ENCODE results near the gene ACSL6.

ACSL6 gene

DNA sequence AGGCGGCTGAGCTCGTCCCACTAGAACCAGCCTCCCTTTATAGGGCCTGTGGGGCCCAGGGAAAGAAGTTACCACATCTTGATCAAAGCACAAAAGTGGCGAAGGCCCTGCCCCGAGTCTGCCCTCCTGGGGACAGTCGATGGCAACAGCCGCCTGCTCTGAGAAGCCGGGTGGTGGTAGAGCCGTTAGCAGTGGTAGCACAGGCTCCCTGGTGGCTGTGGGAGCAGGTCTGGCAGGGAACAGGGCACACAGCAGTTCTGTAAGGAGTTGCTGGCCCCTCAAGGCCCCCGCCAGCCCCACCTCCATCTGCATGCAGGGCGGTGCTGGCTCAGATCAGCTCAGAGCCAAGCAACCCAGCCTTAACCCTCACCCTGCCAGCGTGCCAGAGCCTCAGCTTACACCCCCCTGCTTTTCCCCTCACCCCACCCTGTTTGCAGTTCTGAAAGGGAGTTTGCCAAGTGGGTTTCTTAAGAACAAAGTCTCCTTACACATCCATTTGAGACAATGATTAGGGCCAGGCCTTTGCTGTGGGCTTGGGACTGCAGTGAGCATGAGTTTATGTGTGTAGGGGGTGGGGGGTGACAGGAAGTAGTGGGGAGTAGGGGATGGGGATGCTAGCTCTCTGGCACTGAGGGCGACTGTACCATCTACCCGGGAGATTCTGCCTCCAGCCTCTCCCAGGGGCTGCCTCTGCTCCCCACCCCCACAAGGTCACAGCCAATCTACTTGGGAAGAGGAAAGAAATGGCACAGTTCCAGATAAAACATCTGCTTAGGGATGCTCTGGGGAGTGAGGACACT, 11.8 kb downstream of the ACSL6 start:
- DNase-seq (ENCODE audit: low read depth, low spot score), result no peak

GRCh38 chr5:131999041-131999440, 12.4 kb downstream of the ACSL6 start:
- DNase-seq (ENCODE audit: low read depth, low spot score), result no peak

DNA sequence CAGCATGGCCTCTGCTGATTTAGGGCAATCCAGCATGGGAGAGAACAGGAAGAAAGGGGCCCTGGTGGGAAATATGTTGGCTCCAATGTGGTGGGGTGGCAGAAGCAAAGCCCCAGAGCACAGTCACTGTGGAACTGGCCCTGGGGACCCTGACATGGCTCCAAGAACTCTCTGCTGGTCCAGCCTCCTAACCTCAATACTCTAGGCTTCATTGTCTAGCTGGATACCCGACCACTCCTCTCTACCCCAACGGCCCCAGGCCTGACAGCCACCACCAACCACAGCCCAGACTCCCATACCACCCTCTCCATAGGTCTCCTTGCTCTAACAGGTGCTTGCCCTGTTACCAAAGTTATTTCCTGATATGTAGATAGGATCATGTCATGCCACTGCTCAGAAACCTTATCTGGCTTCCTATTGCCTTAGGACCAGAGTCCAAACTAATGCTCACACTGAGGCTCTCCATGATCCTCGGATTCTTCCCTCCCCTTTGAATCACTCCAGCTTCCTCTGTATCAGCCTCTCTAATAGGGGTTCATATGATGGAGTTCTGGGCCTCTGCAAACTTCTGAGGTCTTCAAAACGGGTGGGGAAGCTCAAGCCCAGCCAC, 12.9 kb downstream of the ACSL6 start:
- no peak for DNase-seq (ENCODE audit: low read depth, low spot score)

- no peak for DNase-seq (ENCODE audit: low read depth, low spot score)
These were observed 13.7 kb downstream of the ACSL6 start for GRCh38 chr5:131997727-131998117.

DNA sequence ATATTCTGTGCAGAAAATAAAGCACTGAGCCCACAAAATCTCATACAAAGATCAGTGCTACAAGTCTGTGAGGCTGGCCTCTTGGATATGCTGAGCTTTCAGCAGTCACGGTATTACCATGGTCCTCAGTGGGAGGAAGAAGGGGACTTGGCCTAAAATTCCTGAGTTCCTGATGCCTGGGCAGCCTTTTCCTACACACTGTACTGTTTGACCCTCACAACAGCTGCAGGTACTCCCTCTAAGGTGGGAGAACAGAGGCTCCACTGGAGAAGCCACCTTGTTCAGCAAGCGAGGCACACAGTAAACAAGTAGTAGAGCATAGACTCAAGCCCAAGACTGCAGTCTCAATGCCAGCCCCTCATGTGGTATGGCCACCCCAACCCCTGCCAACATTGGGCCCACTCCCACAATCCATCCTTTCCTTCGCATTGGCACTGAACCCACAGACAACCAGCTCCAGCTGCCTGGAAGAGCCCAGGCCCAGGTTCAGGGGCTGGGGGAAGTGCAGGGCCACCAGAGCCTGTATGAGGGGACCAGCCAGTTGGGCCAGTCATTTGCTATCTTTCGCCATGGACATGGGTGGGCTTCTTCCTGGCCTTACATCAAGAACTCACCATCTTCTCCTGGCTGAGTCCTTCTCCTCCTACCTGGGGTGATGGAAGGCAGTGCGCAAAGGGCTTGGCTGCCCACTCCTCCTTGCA, 14.3 kb downstream of the ACSL6 start:
- DNase-seq (ENCODE audit: low read depth, low spot score), result no peak

GRCh38 chr5:131996210-131997025, 15.0 kb downstream of the ACSL6 start:
- no peak for DNase-seq (ENCODE audit: low read depth, low spot score)

DNA sequence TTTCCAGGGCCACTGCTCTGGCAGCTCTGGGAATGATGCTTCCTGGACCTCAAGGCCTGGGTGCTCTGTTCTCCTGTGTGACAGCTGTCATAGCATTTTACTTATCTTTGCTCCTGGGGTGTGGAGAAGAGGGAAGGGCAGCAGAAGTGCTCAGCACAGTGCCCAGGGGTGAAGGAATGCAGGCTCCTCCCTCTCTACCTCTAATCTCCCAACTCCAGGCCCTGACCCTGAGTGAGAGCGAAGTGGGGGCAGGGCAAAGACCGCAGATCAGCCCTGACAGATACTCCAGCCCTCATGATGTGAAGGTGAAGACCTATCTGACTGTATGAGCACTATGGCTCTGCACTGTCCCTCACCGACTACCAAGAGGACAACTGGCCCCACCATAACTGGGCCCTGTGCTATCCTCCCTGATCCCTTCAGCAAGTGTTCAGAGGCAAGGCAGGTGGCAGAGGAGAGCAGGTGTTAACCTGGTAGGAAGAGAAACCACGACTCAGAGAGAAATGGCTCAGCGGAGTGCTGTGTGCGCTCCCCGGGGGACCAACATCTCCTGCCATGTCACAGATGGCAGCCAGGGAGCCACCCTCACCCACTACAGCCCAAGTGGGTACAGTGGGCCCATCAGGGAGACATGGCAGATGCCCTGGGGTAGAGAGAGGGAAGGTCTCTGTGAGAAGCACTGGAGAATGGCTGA, 16.8 kb downstream of the ACSL6 start:
- DNase-seq (ENCODE audit: low read depth, low spot score), result no peak

- no peak for DNase-seq (ENCODE audit: low read depth, low spot score)
These were observed 17.4 kb downstream of the ACSL6 start for GRCh38 chr5:131994090-131994489.

DNA sequence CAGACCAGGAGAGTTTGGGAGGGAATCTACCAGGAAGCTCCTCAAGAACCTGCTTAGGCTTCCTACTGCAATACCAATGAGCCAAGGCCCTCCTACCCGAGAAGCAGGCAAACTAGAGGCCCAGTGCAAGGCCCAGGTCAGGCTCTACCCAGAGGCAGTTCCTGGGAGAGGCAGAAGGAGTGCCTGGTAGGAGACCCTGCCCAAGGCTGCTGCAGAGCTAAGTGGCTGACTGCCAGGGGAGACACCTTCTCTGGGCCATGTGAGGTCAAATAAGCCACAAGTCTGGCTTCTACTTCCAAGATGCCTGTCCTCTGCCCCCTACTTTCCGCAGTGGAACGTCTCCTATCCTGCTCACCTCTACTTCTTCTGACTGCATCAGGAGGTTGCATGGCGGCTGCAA, 17.8 kb downstream of the ACSL6 start:
- DNase-seq (ENCODE audit: low read depth, low spot score), result no peak

- no peak for DNase-seq (ENCODE audit: low read depth, low spot score)
These were observed 19.1 kb downstream of the ACSL6 start for GRCh38 chr5:131992370-131992769.

DNA sequence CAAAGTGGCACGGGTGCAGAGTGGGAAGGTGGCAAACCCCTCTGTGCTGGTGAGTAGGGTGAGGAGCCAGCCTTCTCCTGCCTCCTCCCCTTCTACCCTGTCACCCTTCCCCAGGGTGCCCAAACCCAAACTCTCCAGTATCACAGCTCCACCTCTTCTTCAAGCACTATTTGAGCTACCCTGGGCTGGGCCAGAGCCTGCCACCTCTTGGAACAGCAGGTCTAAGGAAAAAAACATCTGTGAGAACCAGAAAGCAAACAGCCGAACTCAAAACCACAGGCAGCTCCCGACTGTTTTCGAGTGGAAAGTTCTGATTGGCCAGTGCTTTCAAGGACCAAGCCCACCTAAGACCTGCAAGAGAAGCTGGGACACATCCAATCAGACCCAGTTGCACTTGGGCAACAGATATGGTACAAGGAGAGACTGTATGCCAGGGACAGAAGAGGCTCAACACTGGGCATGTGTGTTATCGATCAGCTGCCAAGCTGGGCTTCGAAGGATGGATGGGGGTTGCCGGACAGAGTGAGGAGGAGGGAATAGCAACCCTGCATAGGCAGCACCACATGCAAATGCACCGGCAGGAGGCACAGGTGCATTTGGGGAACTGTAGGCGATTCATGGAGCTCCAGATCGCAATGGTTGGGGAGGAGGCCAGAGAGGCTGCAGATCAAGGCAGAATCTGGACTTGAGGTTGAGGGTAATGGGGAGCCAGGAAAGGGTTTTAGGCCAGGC, 19.7 kb downstream of the ACSL6 start:
- DNase-seq (ENCODE audit: low read depth, low spot score), result no peak

GRCh38 chr5:131990716-131991115, 20.7 kb downstream of the ACSL6 start:
- DNase-seq (ENCODE audit: low read depth, low spot score), result no peak

DNA sequence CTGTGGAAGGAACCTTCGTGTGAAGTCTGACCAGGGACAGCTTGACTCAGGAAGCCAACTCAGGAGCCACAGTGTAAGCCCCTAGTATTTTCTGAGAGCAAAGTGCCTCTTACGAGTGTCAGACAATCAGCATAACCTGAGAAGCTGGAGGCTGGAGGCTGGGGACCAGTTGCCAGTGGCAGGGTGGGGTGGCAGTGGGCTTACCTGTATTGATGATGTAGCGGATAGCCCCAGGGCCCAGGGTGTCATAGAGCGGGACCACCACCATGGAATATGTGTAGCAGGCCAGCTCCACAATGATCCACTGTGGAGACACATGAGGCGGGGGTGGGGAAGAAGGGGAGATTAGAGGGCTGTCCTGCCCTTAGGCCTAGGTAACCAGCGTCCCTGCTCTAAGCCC, 22.9 kb downstream of the ACSL6 start:
- no peak for DNase-seq (ENCODE audit: low read depth, low spot score)

DNA sequence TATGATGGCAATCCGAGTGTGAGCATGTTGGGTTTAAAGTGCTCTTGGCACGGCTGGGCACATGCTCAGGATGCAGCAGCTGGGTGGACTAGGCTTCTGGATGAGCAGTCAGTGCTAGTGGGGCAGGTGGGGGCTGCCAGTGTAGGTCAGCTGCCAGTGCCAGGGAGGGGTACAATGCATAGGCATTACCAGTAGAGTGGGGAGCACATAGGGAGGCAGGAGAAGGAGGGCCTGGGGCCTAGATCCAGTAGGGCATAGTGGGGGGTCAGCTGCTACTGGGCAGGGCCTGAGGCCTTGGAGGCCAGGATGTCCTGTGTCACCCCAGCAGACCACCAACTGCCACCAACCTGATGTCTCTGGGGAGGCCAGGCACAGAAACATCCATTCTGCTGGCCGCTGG, 24.2 kb downstream of the ACSL6 start:
- no peak for DNase-seq (ENCODE audit: low read depth, low spot score)

DNA sequence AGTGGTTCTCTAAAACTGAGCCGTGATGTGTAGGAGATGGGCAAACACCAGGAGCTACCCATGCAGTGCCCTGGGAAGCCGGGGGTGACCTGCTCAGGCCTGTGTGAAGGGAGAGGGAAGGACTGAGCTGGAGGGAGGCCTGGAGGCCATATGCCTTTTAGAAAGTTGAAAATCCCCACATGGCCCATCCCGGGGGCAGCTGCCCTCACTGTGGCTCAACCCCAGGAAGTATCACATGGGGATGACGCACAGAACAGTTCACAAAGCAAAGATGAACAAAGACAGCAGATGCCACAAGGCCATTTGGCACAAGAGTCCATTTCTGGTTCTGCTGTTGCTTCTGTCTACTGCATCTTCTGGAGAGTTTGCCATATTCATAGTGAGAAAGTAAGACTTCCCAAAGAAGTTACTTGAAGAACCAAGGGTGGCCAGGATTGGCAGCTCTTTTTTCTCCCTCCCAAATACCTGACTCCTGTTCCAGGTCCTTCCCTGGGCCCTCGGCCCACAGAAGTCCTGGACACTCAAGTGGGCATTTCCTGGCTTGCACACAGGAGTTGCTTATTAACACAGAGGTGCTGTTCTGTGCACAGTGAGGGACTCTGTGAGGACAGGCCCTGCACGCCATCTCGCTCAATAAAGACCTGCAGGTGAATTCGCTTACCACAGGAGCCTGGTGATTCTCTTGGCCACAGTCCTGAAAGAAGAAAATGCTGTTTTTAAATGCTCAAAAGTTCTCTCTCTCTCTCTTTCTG, 25.1 kb downstream of the ACSL6 start:
- DNase-seq (ENCODE audit: low read depth, low spot score), result no peak

GRCh38 chr5:131984956-131985665, 26.3 kb downstream of the ACSL6 start:
- no peak for DNase-seq (ENCODE audit: low read depth, low spot score)

GRCh38 chr5:131983244-131983771, 28.1 kb downstream of the ACSL6 start:
- DNase-seq (ENCODE audit: low read depth, low spot score), result no peak

- DNase-seq (ENCODE audit: low read depth, low spot score), result no peak
These were observed 29.9 kb downstream of the ACSL6 start for GRCh38 chr5:131981516-131981915.

DNA sequence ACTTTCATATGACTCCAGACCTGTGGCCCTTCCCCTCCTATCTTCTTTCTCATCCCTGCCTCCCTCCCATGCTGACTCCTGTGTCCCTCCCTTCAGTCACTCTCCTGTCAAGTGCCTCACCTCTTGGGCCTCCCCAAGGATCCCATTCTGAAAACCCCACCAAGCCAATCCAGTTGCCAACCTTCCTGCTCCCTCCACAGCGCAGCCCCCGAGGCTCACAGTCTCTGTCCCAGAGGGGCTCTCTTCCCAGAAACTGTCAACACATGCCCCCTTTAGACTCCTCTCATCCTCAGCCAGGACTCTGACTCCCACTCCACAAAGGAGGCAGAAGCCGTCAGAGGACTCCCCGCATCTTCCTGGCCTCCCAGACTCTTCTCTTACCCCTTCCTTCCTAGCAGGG, 30.8 kb downstream of the ACSL6 start:
- DNase-seq (ENCODE audit: low read depth, low spot score), result no peak
